Activated naive CD8-positive, alpha-beta T cell treated with anti-CD3 and anti-CD28 coated beads, Interleukin-2, amount 10 ng/mL, durations not matched to agents 7 days and 5 days (primary cell): ENCODE results near the gene TUBGCP3. TPM values are rescaled to one million over a fixed set of nuclear protein-coding genes. Genes with fewer than 3 reads are reported as not detected.
A peak's percentile ranks its signal among the peaks of the same experiment; 100 is the strongest.
"Not testable (repeated sequence)": the region's sequence is repeated elsewhere in the genome, so short reads cannot be mapped to it uniquely, and the experiment has no call there.

Source experiments
- ATAC-seq: fragments of 150-1000 bp; cut with Tn5 transposase; one replicate; pipeline ENCODE4 v1.10.0; 2021; ENCODE audit warnings: low read depth, moderate library complexity
- POLR2A ChIA-PET: fragments of 350-600 bp; sonication (Branson Sonifier 250); formaldehyde crosslinking; loops from one replicate; lab custom pipeline; 2021; ENCODE audit warnings: antibody characterized with exemption; lab: Charles Lee
- DNase-seq: peaks from one replicate; pipeline ENCODE4 v3.0.0; 2021
- H3K27ac Mint-ChIP-seq: one replicate; pipeline ENCODE4 v1.8.0; 2022; ENCODE audit warnings: mild to moderate bottlenecking, mixed read lengths
- H3K27me3 Mint-ChIP-seq: one replicate; pipeline ENCODE4 v1.8.0; 2022; ENCODE audit warnings: mild to moderate bottlenecking, moderate library complexity, mixed read lengths
- H3K36me3 Mint-ChIP-seq: one replicate; pipeline ENCODE4 v1.8.0; 2021; ENCODE audit warnings: mild to moderate bottlenecking, mixed read lengths
- H3K4me1 Mint-ChIP-seq: one replicate; pipeline ENCODE4 v1.8.0; 2021; ENCODE audit warnings: mixed read lengths
- H3K4me3 Mint-ChIP-seq: one replicate; pipeline ENCODE4 v1.8.0; 2022; ENCODE audit warnings: mild to moderate bottlenecking, moderate library complexity, mixed read lengths
- H3K9me3 Mint-ChIP-seq: one replicate; pipeline ENCODE4 v1.8.0; 2021; ENCODE audit warnings: mixed read lengths
- total RNA-seq, 2 experiments: library from RNA; stranded (reverse); gene quantifications; one replicate each; pipeline ENCODE4 v1.2.3, GENCODE V29; 2021

TUBGCP3 gene
- total RNA-seq, 2 experiments from 2014 or later = 62.4 to 63.3 TPM

- no peak for DNase-seq
- H3K36me3 Mint-ChIP-seq = peaks cover 19% of the 10 kb centered on the region
- H3K4me3 Mint-ChIP-seq = no peak overlapping the region
- ATAC-seq = no peak
- H3K27me3 Mint-ChIP-seq = no peaks in the 10 kb centered on the region
- no peaks in the 10 kb centered on the region for H3K9me3 Mint-ChIP-seq
- POLR2A ChIA-PET = no interaction called here
- H3K4me1 Mint-ChIP-seq = peaks cover 2% of the 10 kb centered on the region
- no peak overlapping the region for H3K27ac Mint-ChIP-seq
These were observed 25.1 kb downstream of the TUBGCP3 start for GRCh38 chr13:112562786-112563383.

- H3K4me3 Mint-ChIP-seq = no peak overlapping the region
- no peak for DNase-seq
- peaks cover 15% of the 10 kb centered on the region for H3K36me3 Mint-ChIP-seq
- H3K27me3 Mint-ChIP-seq = no peaks in the 10 kb centered on the region
- H3K27ac Mint-ChIP-seq = no peak overlapping the region
- POLR2A ChIA-PET = no interaction called here
- no peak for ATAC-seq
- peaks cover 2% of the 10 kb centered on the region for H3K4me1 Mint-ChIP-seq
- H3K9me3 Mint-ChIP-seq = no peaks in the 10 kb centered on the region
These were observed 25.7 kb downstream of the TUBGCP3 start for GRCh38 chr13:112562254-112562653.

GRCh38 chr13:112561478-112561877 is 26.5 kb downstream of the TUBGCP3 start:
- POLR2A ChIA-PET = no interaction called here
- no peak overlapping the region for H3K27ac Mint-ChIP-seq
- ATAC-seq (no peak), DNase-seq (no peak)
- peaks cover 17% of the 10 kb centered on the region for H3K36me3 Mint-ChIP-seq
- H3K4me3 Mint-ChIP-seq = no peak overlapping the region
- H3K27me3 Mint-ChIP-seq = no peaks in the 10 kb centered on the region
- no peaks in the 10 kb centered on the region for H3K9me3 Mint-ChIP-seq
- peaks cover 2% of the 10 kb centered on the region for H3K4me1 Mint-ChIP-seq

GRCh38 chr13:112558696-112559418 is 29.1 kb downstream of the TUBGCP3 start:
- ATAC-seq = no peak
- Mint-ChIP-seq H3K4me1 (peaks cover 2% of the 10 kb centered on the region), H3K27me3 (no peaks in the 10 kb centered on the region), H3K4me3 (no peak overlapping the region), H3K27ac (no peak overlapping the region), H3K36me3 (peaks cover 31% of the 10 kb centered on the region), H3K9me3 (no peaks in the 10 kb centered on the region)
- POLR2A ChIA-PET = no interaction called here
- no peak for DNase-seq

- Mint-ChIP-seq H3K4me3 (no peak overlapping the region), H3K27ac (no peak overlapping the region), H3K4me1 (no peaks in the 10 kb centered on the region), H3K27me3 (no peaks in the 10 kb centered on the region), H3K9me3 (no peaks in the 10 kb centered on the region), H3K36me3 (peaks cover 41% of the 10 kb centered on the region)
- POLR2A ChIA-PET = no interaction called here
- ATAC-seq (no peak), DNase-seq (no peak)
These were observed 31.4 kb downstream of the TUBGCP3 start for GRCh38 chr13:112556600-112556999.

GRCh38 chr13:112554214-112554850 is 33.6 kb downstream of the TUBGCP3 start:
- Mint-ChIP-seq H3K4me1 (peaks cover 5% of the 10 kb centered on the region), H3K4me3 (no peak overlapping the region), H3K9me3 (no peaks in the 10 kb centered on the region), H3K36me3 (peaks cover 53% of the 10 kb centered on the region), H3K27ac (no peak overlapping the region), H3K27me3 (no peaks in the 10 kb centered on the region)
- DNase-seq (no peak), ATAC-seq (no peak)
- POLR2A ChIA-PET = no interaction called here

- POLR2A ChIA-PET, H3K9me3 Mint-ChIP-seq, H3K4me1 Mint-ChIP-seq, ATAC-seq, H3K4me3 Mint-ChIP-seq, H3K27me3 Mint-ChIP-seq, DNase-seq, H3K27ac Mint-ChIP-seq: not testable (repeated sequence)
- H3K36me3 Mint-ChIP-seq = peaks cover 68% of the 10 kb centered on the region
These were observed 39.0 kb downstream of the TUBGCP3 start for GRCh38 chr13:112548975-112549374.

- Mint-ChIP-seq H3K27ac (no peak overlapping the region), H3K27me3 (no peaks in the 10 kb centered on the region), H3K4me1 (no peaks in the 10 kb centered on the region), H3K4me3 (no peak overlapping the region), H3K9me3 (no peaks in the 10 kb centered on the region), H3K36me3 (peaks cover 52% of the 10 kb centered on the region)
- ATAC-seq (no peak), DNase-seq (no peak)
- POLR2A ChIA-PET = no interaction called here
These were observed 42.1 kb downstream of the TUBGCP3 start for GRCh38 chr13:112545856-112546255.

GRCh38 chr13:112532837-112533745 is 54.9 kb downstream of the TUBGCP3 start:
- H3K36me3 Mint-ChIP-seq = peaks cover 13% of the 10 kb centered on the region
- H3K27me3 Mint-ChIP-seq = no peaks in the 10 kb centered on the region
- peaks cover 10% of the 10 kb centered on the region for H3K4me1 Mint-ChIP-seq
- POLR2A ChIA-PET = no interaction called here
- no peak overlapping the region for H3K4me3 Mint-ChIP-seq
- no peaks in the 10 kb centered on the region for H3K9me3 Mint-ChIP-seq
- DNase-seq (no peak), ATAC-seq (peak; percentile 39)
- H3K27ac Mint-ChIP-seq = no peak overlapping the region

GRCh38 chr13:112531263-112531794 is 56.6 kb downstream of the TUBGCP3 start:
- H3K9me3 Mint-ChIP-seq = no peaks in the 10 kb centered on the region
- peaks cover 8% of the 10 kb centered on the region for H3K4me1 Mint-ChIP-seq
- POLR2A ChIA-PET = no interaction called here
- H3K27ac Mint-ChIP-seq = no peak overlapping the region
- ATAC-seq (no peak), DNase-seq (no peak)
- peaks cover 6% of the 10 kb centered on the region for H3K36me3 Mint-ChIP-seq
- no peaks in the 10 kb centered on the region for H3K27me3 Mint-ChIP-seq
- H3K4me3 Mint-ChIP-seq = no peak overlapping the region

GRCh38 chr13:112530861-112531260 is 57.1 kb downstream of the TUBGCP3 start:
- POLR2A ChIA-PET = no interaction called here
- ATAC-seq (no peak), DNase-seq (no peak)
- no peaks in the 10 kb centered on the region for H3K27me3 Mint-ChIP-seq
- H3K9me3 Mint-ChIP-seq = no peaks in the 10 kb centered on the region
- no peak overlapping the region for H3K4me3 Mint-ChIP-seq
- H3K4me1 Mint-ChIP-seq = peaks cover 8% of the 10 kb centered on the region
- peaks cover 2% of the 10 kb centered on the region for H3K36me3 Mint-ChIP-seq
- H3K27ac Mint-ChIP-seq = no peak overlapping the region

- ATAC-seq = no peak
- H3K27me3 Mint-ChIP-seq = no peaks in the 10 kb centered on the region
- H3K9me3 Mint-ChIP-seq = no peaks in the 10 kb centered on the region
- no peak for DNase-seq
- peaks cover 6% of the 10 kb centered on the region for H3K4me1 Mint-ChIP-seq
- no peak overlapping the region for H3K4me3 Mint-ChIP-seq
- POLR2A ChIA-PET = no interaction called here
- H3K36me3 Mint-ChIP-seq = no peaks in the 10 kb centered on the region
- no peak overlapping the region for H3K27ac Mint-ChIP-seq
These were observed 58.7 kb downstream of the TUBGCP3 start for GRCh38 chr13:112529216-112529615.
